22Rv1 (cell line): ENCODE results near the gene IL1B.

Source experiments
- CTCF ChIP-seq: fragments of 450-650 bp; IDR thresholded peaks from 2 replicates; pipeline ENCODE4 v1.5.1; 2017; ENCODE audit warnings: mild to moderate bottlenecking
- ZFX ChIP-seq: fragments of 450-650 bp; IDR thresholded peaks from 2 replicates; pipeline ENCODE4 v1.6.1; 2017; ENCODE audit warnings: antibody characterized with exemption, borderline replicate concordance

- TF ChIP-seq CTCF (no peak), ZFX (no peak)
Measured at GRCh38 chr2:112820343-112820742, 16.2 kb downstream of the IL1B start.
